GM18870 (cell line): ENCODE measurements around the gene SMPD4.
"Not testable (repeated sequence)": the region's sequence is repeated elsewhere in the genome, so short reads cannot be mapped to it uniquely, and the experiment has no call there.

ENCODE experiments used
- ATAC-seq: cut with Tn5 transposase; IDR thresholded peaks from one replicate; pipeline ENCODE4 v1.9.1; 2021; ENCODE audit warnings: moderate library complexity; ENCODE audit not compliant: unreplicated experiment

SMPD4 gene, protein sequence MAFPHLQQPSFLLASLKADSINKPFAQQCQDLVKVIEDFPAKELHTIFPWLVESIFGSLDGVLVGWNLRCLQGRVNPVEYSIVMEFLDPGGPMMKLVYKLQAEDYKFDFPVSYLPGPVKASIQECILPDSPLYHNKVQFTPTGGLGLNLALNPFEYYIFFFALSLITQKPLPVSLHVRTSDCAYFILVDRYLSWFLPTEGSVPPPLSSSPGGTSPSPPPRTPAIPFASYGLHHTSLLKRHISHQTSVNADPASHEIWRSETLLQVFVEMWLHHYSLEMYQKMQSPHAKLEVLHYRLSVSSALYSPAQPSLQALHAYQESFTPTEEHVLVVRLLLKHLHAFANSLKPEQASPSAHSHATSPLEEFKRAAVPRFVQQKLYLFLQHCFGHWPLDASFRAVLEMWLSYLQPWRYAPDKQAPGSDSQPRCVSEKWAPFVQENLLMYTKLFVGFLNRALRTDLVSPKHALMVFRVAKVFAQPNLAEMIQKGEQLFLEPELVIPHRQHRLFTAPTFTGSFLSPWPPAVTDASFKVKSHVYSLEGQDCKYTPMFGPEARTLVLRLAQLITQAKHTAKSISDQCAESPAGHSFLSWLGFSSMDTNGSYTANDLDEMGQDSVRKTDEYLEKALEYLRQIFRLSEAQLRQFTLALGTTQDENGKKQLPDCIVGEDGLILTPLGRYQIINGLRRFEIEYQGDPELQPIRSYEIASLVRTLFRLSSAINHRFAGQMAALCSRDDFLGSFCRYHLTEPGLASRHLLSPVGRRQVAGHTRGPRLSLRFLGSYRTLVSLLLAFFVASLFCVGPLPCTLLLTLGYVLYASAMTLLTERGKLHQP

DNA sequence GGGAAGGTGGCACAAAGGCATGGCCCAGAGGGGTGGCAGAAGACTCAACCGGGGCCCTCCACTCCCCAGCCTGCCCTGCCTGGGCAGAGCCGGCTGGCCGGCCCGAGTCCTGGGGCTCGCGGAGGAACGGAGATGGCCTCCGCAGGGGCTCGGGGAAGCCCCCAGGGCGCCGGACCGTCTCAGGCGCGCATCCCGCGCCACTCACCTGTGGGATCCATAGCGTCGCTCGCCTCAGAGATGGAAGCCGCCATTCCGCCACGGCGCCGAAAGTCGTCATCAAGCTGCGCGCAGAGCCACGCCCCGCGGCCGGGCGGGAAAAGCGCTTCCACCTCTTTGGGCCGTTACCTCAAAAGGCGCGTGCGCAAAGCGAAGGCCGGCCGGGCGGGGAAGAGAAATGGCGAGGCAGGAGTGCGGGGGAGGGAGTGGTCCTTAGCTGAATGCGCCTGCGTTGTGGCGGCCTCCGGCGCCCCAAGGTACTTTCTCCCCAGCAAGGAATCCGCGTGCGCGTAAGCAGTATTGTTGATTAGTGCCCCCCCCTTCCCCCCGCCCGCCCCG lies at the start of gene SMPD4:
SMPD4 (minus strand) TSS at position 278 of the 555 bp plus-strand sequence. CDS start 5,010 bp downstream, outside the sequence.
- ATAC-seq: peak; percentile 51

DNA sequence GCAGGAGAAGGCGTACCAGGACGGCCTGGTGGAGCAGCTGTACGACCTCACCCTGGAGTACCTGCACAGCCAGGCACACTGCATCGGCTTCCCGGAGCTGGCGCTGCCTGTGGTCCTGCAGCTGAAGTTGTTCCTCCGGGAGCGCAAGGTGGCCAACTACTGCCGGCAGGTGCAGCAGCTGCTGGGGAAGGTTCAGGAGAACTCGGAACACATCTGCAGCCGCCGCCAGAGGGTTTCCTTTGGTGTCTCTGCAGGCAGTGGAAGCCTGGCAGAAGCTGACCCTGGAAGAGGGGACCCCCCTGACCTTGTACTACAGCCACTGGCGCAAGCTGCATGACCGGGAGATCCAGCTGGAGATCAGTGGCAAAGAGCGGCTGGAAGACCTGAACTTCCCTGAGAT lies 49.5 kb upstream of the SMPD4 start:
- not testable (repeated sequence) for ATAC-seq

DNA sequence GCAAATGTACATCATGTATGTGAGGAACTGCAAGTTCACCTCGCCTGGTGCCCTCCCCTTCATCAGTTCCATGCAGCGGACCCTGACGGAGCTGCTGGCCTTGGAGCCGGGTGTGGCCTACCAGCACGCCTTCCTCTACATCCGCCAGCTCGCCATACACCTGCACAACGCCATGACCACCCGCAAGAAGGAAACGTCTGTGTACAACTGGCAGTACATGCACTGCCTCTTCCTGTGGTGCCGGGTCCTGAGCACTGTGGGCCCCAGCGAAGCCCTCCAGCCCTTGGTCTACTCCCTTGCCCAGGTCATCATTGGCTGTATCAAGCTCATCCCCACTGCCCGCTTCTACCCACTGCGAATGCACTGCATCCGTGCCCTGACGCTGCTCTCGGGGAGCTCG lies 49.0 kb upstream of the SMPD4 start:
- ATAC-seq: not testable (repeated sequence)

DNA sequence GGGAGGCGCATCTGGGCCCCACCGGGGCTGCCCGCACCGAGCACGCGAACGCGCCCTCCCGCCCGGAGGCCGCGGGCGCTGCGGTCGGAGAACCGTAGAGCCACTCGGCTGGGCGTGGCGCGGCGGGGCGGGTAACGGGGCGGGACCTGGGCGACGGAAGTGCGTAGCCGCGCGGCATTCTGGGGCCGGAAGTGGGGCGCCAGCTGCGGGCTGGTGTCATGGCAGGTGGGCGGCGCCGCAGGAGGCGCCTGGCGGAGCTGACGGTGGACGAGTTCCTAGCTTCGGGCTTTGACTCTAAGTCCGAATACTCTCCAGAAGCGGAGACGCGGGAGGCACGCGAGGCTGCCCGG lies 47.7 kb upstream of the SMPD4 start:
- ATAC-seq: not testable (repeated sequence)

DNA sequence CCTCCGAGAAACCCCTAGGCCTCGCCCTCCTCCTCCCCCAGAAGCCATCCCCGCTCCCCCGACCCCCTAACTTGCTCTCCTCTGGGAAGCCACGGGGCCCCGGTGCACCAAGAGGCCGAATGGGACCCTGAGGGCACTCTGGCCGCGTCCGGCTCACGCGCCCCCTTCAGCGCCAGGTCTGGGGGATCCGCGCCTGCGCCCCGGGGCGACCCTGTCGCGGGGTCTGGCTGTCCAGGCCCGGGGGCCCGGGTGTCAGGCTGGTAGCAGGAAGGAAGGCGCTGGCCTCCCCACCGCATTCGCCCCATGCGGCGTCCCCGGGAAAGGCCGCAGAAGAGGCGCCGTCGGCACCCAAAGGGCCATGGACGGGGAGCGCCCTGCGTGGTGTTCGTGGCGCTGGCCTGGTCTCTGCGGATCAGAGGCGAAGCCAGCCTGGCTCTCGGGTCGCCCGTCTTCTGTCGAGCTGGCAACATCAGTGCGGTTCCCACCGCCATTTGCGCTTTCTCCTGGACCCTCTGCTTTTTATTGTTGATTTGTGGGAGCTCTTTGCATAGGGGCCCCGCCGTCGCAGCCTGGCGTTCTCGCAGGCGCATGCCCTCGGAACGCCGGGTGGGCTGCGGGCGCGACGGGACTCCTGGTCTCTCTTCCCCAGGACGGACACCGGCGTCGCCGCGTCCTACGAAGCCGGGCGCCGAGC lies 47.2 kb upstream of the SMPD4 start:
- not testable (repeated sequence) for ATAC-seq

DNA sequence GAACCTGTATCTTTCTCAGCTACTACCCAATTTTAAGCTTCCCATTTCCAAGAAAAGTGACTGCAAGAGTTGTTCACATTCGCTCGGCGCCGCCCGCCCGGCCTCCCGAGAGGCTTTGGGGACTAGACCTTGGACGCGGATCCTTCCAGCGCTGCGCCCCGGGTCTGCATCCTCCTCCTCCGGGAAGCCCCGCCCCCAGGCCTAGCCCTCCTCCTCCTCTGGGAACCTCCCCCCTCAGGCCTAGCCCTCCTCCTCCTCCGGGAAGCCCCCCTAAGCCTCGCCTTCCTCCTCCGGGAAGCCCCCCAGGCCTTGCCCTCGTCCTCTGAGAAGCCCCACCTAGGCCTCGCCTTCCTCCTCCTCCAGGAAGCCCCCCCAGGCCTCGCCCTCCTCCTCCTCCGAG lies 46.6 kb upstream of the SMPD4 start:
- ATAC-seq: not testable (repeated sequence)

DNA sequence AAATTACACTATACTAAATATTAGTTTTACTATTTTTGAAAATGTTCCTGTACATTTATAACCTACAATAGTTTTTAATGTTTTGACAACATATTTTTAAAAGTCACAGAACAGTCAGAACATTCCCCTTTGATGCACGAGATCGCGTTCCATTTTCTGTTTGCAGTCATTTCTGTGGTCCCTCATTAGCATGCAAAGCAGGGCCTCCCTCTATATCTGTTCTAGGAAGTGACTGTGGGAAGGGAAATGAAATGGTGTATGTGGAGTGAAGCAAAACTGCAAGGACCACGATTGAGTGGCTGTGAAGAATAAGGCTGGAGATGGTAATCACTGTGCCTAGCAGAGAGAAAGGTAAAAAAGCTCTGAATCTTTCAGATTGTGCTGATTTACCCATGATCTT lies 41.1 kb upstream of the SMPD4 start:
- ATAC-seq: peak; percentile 94

DNA sequence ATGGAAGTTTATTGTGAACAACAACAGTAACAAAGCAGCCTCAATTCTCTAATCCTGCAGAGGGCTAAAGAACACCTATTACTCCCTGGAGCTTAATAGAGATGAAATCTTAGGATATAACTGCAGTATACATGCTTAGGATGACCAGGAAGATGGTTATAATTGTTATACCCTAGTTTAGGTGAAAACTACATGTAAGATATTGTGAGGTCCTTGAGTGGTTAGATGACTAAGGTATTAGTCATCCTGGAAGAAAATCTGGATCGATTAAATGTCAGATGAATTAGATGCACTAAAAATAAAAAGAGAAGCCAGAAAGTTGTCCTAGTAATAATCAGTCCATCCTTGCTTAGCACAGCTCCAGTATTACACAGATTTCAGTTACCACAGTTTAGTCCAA lies 39.1 kb upstream of the SMPD4 start:
- ATAC-seq: not testable (repeated sequence)

DNA sequence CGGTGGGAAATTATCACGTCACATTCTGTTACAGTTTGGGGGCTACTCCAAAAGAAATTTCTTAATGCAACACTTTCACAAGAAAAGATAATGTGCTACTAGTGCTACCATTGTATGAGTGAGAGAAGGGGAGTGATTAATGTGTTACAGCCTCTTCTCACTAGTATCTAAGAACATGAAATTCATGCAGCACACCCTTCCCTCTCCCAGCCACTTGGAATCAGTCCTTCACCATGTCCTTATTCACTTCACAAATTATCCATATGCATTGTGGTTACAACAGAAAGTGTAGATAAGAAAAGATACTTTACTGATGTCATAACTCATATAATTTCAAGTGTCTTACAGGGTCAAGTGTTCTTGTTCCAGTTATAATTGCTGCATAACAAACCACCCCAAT lies 37.7 kb upstream of the SMPD4 start:
- ATAC-seq: not testable (repeated sequence)

DNA sequence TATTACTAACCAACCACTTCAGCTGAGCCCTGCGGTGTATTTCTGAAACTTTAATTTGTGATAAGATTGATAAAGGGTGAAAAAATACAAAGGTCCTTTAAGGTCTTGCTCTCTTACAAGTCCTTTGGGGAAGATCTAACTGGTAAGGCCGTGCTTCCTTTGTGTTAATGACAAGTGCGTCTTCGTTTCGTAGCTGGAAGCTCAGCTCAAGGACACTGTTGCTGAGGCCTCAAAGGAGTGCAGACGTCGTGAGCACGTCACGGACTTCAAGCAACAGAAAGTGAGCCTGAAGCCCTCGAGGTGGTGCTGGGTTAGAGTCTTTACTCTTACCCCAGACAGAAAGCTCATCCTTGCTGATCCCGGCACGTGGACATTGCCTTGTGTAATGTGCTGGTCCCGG lies 25.6 kb upstream of the SMPD4 start:
- not testable (repeated sequence) for ATAC-seq

DNA sequence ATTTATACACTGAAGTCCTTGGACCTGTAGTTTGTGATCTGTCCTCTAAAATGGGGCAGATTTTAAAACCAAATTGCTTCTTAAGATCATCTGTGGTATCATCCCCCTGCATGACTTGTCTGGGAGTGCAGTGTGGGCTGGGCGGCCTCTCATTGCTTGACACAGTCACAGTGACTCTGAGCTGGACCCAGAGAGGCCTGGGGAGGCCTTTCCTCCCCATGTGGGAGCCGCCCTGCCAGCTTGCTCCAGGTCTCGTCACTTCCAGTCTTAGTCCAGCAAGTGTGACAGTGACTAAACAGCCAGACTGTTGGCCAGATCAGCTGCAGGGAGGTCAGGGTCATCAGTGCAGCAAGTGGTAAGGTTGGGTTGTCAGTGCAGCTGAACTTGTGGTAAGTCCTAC lies 21.7 kb upstream of the SMPD4 start:
- not testable (repeated sequence) for ATAC-seq

DNA sequence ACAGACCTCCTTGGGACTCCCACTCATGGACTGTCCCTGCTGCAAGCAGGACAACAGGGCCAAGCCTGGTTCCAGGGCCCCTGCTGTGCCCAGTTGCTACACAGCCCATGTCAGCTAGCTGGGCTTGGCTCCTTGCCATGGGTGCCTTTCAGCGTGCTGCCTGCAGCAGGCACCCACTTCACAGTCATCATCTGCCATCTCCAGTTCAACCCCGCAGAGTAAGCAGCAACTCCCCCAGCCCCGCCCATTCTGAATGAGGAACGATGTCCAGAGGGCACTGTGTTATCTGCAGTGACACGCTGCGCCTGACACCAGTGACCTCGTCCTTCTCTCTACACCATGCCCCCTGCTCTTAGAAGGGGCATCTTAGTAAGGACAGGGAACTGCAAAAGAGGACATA lies 21.1 kb upstream of the SMPD4 start:
- ATAC-seq: not testable (repeated sequence)

DNA sequence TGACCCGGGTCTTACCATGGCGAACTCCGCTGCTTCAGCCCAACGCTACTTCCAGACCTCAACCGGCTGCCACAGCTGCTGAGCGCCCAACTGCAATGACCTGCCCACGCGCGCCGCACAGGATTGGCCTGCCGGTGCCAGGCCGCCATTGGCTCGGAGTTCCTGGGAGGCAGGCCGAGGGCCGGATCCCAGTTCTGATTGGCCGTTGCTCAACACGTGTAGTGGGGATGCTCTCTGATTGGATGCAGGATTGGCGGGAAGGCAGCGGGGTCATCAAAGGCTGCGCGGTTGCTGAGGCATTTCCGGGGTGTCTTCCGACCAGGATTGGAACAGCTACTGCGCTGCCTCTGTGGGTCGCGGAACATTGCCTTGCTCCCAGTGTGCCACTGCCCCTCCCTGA lies 16.9 kb upstream of the SMPD4 start, which contains the start of gene TUBA3E:
TUBA3E (minus strand) TSS at position 97 of the 400 bp plus-strand sequence; CDS start at position 18, 79 bp downstream.
- no peak for ATAC-seq

DNA sequence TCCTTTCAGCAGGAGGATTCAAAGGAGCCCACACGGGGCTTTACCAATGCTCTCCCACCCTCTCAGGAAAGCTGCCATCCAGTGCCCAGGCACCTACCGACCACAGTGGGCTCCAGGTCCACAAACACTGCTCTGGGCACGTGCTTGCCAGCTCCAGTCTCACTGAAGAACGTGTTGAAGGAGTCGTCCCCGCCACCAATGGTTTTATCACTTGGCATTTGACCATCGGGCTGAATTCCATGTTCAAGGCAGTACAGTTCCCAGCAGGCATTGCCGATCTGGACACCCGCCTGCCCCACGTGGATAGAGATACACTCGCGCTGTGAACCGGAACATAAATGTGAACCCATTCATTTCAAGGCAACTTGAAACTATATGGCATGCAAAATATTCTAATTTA lies 14.7 kb upstream of the SMPD4 start:
- not testable (repeated sequence) for ATAC-seq

DNA sequence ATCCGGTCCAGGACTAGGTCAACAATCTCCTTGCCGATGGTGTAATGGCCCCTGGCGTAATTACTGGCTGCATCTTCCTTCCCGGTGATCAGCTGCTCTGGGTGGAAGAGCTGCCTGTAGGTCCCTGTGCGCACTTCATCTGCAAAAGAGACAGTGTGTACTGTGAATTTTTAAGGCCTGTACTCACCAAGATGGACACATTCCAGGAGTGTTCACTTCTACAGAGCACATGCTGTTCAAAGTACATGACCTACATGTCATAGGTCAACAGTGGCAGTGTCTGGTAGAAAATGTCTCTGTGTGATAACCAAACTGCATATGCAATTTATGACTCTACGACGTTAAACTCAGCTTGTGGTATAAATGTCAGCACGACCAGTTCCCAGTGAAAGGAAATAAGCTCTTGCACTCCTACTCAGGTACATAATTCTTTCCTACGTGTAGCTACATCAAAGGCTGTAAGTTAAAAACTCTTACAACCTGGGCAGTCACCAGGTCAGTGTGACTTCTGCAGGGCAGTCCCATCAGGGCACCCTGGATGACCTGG lies 13.8 kb upstream of the SMPD4 start:
- ATAC-seq: not testable (repeated sequence)

DNA sequence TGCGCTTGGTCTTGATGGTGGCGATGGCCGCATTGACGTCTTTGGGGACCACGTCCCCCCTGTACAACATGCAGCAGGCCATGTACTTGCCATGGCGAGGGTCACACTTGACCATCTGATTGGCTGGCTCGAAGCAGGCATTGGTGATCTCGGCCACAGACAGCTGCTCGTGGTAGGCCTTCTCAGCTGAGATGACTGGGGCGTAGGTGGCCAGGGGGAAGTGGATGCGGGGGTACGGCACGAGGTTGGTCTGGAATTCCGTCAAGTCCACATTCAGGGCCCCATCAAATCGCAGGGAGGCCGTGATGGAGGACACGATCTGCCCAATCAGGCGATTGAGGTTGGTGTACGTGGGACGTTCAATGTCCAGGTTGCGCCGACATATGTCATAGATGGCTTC lies 12.4 kb upstream of the SMPD4 start:
- ATAC-seq: not testable (repeated sequence)

DNA sequence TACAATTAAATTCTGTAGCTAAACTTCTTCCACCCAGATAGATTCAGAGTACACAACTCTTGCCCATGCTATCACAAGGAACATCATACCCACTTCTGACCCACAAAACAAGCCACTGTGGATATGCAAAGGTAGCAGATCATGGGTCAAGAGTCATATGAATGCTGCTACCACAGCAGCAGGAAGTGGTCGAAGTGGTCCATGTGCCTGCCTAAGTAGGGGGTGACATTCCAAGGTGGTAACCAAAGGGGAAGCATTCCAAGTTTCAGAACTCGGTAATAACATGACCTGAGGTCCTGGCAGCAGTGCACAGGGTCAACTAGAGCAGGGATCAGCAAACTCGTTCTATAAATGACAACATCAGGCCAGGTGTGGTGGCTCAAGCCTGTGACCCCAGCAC lies 11.0 kb upstream of the SMPD4 start:
- not testable (repeated sequence) for ATAC-seq

DNA sequence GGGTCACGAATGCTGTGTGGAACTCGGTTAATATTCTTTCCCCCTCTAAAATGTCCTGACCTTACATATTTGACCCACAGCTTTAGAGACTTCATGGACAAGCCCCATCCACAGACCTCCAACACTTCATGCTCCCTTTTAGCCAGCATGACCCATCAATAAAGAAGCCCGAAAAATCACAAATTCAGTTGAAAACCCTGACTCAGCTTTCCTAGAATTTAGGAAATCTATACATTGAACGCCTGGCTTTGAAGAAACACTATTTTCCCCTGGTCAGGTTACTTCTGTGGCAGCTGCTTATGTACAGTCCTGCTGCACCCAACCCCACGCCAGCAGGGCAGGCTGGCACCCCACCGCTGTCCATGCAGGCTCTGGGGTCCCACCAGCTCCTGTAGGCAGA lies 9.9 kb upstream of the SMPD4 start:
- ATAC-seq: not testable (repeated sequence)

DNA sequence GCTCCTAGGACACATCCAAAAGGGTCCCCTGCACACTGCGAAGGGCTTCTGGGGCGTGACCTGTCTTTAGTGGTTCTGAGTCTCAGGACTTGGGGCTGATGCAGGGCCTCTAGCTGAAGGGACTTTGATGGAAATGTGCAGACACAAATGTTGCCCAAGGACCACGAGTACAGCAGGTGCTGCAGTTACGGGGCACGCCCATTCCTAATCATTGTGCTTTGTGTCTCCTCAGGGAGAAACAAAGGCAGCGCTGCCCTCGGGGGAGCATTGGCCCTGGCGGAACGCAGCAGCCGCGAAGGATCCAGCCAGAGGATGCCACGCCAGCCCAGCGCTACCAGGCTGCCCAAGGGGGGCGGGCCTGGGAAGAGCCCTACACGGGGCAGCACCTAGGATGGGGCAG lies 8.8 kb upstream of the SMPD4 start:
- no peak for ATAC-seq

DNA sequence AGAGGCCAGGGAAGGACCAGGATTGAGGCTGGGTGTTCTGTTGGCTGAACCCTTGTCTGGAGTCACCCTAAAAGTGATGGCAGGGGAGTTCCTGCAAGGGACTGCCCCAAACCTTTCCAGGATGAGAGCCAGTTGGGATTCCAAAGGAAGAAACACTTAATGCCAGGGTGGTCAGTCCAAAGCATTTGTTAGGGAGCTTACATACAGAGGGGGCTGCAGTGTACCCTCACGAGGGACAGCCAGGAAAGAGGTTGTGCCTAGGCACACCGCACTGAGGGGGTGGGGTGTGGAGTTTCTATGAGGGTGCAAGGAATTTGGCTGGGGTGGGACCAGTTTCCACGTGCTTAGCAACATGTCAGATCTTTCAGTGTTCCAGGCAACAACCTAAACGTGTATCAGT lies 7.6 kb upstream of the SMPD4 start:
- not testable (repeated sequence) for ATAC-seq
